Uterus (tissue), 2 donors: ENCODE data around the gene STAB2.

Source experiments
- CTCF ChIP-seq, 4 experiments: fragments of 200-600 bp in 2 of 4; fragments of 450-650 bp in 2 of 4; sonication (generic) in 2 of 4; IDR thresholded peaks; one replicate each; pipeline ENCODE4 v1.5.1; 2016 to 2019; ENCODE audit warnings: antibody characterized with exemption in 4 of 4, mild to moderate bottlenecking in 2 of 4, moderate library complexity in 1 of 4
- POLR2A ChIP-seq, 2 donors: fragments of 450-650 bp; IDR thresholded peaks; one replicate each; pipeline ENCODE4 v1.6.1; 2016; ENCODE audit warnings: antibody characterized with exemption in 2 of 2, mild to moderate bottlenecking in 1 of 2, moderate library complexity in 1 of 2

DNA sequence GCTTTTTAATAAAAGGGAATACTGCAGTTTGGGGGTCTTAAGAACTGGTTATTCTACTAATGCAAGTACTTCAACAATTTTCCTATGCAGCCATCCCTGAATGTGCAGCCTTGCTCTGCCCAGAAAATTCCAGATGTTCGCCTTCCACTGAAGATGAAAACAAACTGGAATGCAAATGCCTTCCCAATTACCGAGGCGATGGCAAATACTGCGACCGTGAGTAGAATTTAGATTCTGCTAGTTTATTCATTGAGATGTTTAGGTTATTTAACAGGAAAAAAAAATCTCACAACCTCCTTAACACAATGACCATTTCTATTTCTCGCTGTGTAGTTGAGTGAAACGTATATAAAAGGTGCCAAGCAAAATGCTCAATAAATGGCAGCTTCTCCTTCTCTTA lies 49.9 kb downstream of the STAB2 start:
- TF ChIP-seq POLR2A (IDR thresholded peaks at IDR 0.05) = no peak
- no peak for TF ChIP-seq CTCF (IDR thresholded peaks at IDR 0.05)
